ENCODE results near the gene PYCR2. TPM values are rescaled to one million over a fixed set of nuclear protein-coding genes. Genes with fewer than 3 reads are reported as not detected.

PYCR2 gene
- polyA plus RNA-seq, 1 experiment = 29.4 TPM

DNA sequence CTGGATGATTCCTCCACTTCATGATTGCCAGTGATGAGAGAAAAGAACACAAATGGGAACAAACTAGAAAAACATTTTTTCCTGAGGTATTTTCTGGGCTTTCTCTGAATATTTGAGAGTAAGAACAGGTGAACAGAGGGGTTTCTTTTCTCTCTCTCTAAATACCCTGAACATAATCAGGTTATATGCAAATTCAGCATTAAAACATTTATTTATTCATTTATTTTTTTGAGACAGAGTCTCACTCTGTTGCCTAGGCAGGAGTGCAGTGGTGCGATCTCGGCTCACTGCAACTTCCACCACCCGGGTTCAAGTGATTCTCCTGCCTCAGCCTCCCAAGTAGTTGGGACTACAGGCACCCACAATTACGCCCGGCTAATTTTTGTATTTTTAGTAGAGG, 22.8 kb upstream of the PYCR2 start:
- Histone ChIP-seq H3K4me3 (ENCODE audit: low read depth, low read length) (no peak overlapping the region), H3K9me3 (ENCODE audit: control insufficient read depth, insufficient read depth, low read length) (no peaks in the 10 kb centered on the region), H3K27ac (ENCODE audit: low read depth, low read length) (no peak overlapping the region), H3K27me3 (ENCODE audit: control insufficient read depth, insufficient read depth, low read length) (peaks cover 31% of the 10 kb centered on the region)
- POLR2A ChIA-PET = no interaction called here
- TF ChIP-seq, protein P1, sequence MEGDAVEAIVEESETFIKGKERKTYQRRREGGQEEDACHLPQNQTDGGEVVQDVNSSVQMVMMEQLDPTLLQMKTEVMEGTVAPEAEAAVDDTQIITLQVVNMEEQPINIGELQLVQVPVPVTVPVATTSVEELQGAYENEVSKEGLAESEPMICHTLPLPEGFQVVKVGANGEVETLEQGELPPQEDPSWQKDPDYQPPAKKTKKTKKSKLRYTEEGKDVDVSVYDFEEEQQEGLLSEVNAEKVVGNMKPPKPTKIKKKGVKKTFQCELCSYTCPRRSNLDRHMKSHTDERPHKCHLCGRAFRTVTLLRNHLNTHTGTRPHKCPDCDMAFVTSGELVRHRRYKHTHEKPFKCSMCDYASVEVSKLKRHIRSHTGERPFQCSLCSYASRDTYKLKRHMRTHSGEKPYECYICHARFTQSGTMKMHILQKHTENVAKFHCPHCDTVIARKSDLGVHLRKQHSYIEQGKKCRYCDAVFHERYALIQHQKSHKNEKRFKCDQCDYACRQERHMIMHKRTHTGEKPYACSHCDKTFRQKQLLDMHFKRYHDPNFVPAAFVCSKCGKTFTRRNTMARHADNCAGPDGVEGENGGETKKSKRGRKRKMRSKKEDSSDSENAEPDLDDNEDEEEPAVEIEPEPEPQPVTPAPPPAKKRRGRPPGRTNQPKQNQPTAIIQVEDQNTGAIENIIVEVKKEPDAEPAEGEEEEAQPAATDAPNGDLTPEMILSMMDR (IDR thresholded peaks at IDR 0.05; ENCODE audit: low read depth, low read length) = no peak
- CTCF ChIA-PET = no interaction called here
- DNase-seq (ENCODE audit: low read depth, low spot score) = no peak

DNA sequence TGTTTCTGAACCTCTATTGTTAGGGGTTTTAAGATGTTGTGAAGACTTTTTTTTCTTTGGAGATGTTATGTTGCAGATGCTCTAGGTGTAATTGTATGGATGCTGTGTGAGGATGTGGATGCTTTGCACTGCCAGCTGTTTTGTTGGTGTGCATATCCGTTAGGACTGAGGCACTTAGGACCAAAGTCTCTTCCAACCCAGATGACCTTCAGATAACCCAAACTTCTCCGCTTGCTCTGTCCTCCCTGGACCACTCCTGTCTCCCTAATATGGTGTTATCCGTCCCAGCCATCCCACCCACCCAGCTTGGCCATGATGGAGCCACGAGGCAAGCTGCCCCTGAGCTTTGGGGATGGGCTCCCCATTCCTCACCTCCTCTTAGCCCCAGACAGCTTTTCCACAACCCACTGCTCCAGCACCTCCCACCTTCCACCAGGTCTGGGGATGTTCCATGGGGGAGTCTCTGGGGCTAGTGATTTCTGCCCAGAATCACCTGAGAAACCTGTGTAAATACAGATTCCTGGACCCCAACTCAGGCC, 22.1 kb upstream of the PYCR2 start:
- CTCF ChIA-PET = interaction anchor here (1.0 kb wide), 1 partner anchor 68 kb away, joined by 3 read pairs; no protein-coding TSS in a partner anchor
- peaks cover 30% of the 10 kb centered on the region for H3K27me3 ChIP-seq (ENCODE audit: control insufficient read depth, insufficient read depth, low read length)
- POLR2A ChIA-PET = no interaction called here

DNA sequence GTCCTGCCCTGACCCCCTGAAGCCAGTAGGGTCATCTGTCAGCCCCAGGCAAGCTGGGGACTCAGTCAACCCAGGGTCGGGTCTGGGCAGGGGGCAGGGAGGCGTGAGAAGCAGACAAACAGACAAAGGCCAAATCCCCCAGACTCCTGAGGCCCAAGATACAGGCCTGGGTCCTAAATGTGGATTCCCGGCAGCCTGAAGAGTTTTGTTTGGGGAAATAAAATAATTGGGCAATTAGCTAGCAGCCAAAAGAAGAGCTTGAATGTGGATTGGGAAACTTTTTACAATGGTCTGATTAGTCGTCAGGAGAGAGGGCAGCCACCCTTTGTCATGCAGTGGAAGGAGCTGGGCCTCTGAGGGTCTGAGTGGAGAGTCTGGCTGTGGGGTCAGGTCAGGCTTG, 21.5 kb upstream of the PYCR2 start:
- ChIA-PET POLR2A (no interaction called here), CTCF (interaction anchor here (0.6 to 1.0 kb wide), 2 partner anchors 33 to 68 kb away, joined by 3 read pairs; no protein-coding TSS in a partner anchor)
- H3K4me3 ChIP-seq (ENCODE audit: low read depth, low read length) = no peak overlapping the region
- no peak overlapping the region for H3K27ac ChIP-seq (ENCODE audit: low read depth, low read length)
- no peak for DNase-seq (ENCODE audit: low read depth, low spot score)
- H3K9me3 ChIP-seq (ENCODE audit: control insufficient read depth, insufficient read depth, low read length) = no peaks in the 10 kb centered on the region; the same call in 1 of the 2 replicates
- TF ChIP-seq, protein P1 (IDR thresholded peaks at IDR 0.05; ENCODE audit: low read depth, low read length) = no peak
- H3K27me3 ChIP-seq (ENCODE audit: control insufficient read depth, insufficient read depth, low read length) = peaks cover 24% of the 10 kb centered on the region

More for the DNA sequence above, 22.1 kb upstream of the PYCR2 start:
- TF ChIP-seq, protein P1 (IDR thresholded peaks at IDR 0.05; ENCODE audit: low read depth, low read length) = no peak
- Histone ChIP-seq H3K4me3 (ENCODE audit: low read depth, low read length) (no peak overlapping the region), H3K9me3 (ENCODE audit: control insufficient read depth, insufficient read depth, low read length) (no peaks in the 10 kb centered on the region), H3K27ac (ENCODE audit: low read depth, low read length) (no peak overlapping the region)
- no peak for DNase-seq (ENCODE audit: low read depth, low spot score)

DNA sequence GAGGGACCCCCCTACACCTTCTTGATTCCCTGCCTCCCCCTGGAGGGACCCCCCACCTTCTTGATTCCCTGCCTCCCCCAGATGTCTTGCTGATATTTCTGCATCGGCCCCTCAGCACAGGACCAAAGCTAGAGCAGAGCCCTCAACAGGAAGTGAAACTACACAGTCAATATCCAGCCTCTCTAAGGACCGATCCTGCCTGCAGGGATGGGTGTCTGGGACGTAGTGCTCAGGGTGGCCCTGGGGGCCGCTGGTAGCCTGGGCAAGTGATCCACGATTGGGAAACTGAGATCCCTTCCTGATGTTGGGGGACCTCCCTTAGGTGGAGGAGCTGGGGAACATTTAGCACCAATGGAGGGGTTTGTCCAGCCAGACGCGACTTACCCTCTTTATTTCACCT, 20.9 kb upstream of the PYCR2 start:
- Histone ChIP-seq H3K4me3 (ENCODE audit: low read depth, low read length) (no peak overlapping the region), H3K9me3 (ENCODE audit: control insufficient read depth, insufficient read depth, low read length) (no peaks in the 10 kb centered on the region; the same call in 1 of the 2 replicates), H3K27me3 (ENCODE audit: control insufficient read depth, insufficient read depth, low read length) (peaks cover 19% of the 10 kb centered on the region), H3K27ac (ENCODE audit: low read depth, low read length) (no peak overlapping the region)
- no peak for DNase-seq (ENCODE audit: low read depth, low spot score)
- ChIA-PET CTCF (interaction anchor here (0.6 to 1.2 kb wide), 3 partner anchors 33 to 469 kb away, joined by 3 to 5 read pairs (median 3); no protein-coding TSS in a partner anchor), POLR2A (interaction anchor here (0.6 kb wide), 1 partner anchor 26 kb away, joined by 7 read pairs; no protein-coding TSS in a partner anchor)
- TF ChIP-seq, protein P1 (IDR thresholded peaks at IDR 0.05; ENCODE audit: low read depth, low read length) = no peak

DNA sequence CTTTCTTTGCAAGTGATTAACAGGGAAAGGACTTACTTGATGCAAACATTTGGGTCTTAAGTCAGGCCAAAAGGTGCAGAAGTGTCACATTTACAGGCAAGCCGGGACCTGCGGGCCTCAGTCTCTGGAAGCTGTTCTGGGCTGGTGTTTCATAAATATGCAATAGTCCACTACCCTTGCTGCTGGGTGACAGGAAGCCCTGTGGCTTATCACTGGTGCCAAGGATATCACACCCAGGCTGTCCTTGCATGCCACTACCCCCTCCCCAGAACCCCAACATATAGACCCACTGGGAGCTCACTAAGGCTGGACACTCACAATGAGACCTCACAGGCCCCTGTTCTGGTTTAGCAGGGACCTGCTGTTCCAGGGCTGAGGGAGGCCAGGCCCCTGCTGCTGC, 20.3 kb upstream of the PYCR2 start:
- H3K27me3 ChIP-seq (ENCODE audit: control insufficient read depth, insufficient read depth, low read length) = peaks cover 19% of the 10 kb centered on the region
- H3K9me3 ChIP-seq (ENCODE audit: control insufficient read depth, insufficient read depth, low read length) = no peaks in the 10 kb centered on the region; the same call in 1 of the 2 replicates
- H3K4me3 ChIP-seq (ENCODE audit: low read depth, low read length) = no peak overlapping the region
- POLR2A ChIA-PET = interaction anchor here (0.6 kb wide), 1 partner anchor 27 kb away, joined by 7 read pairs; no protein-coding TSS in a partner anchor
- DNase-seq (ENCODE audit: low read depth, low spot score) = no peak
- H3K27ac ChIP-seq (ENCODE audit: low read depth, low read length) = no peak overlapping the region
- TF ChIP-seq, protein P1 (IDR thresholded peaks at IDR 0.05; ENCODE audit: low read depth, low read length) = no peak
- CTCF ChIA-PET = interaction anchor here (1.2 kb wide), 1 partner anchor 469 kb away, joined by 5 read pairs; no protein-coding TSS in a partner anchor

Data from AG04450 (cell line).